LoVo (cell line): Measurements from ENCODE around the gene FCN3.

Experiments
- DNase-seq: peaks from one replicate; pipeline ENCODE4 v3.0.0-alpha.2; 2016; ENCODE audit warnings: low spot score

Gene FCN3

GRCh38 chr1:27380224-27380623 is 5.6 kb upstream of the FCN3 start:
- no peak for DNase-seq

GRCh38 chr1:27379564-27380122 is 5.0 kb upstream of the FCN3 start:
- no peak for DNase-seq

- no peak for DNase-seq
Observed at GRCh38 chr1:27377760-27378495, 3.3 kb upstream of the FCN3 start.

GRCh38 chr1:27372808-27373690 is 1.6 kb downstream of the FCN3 start:
- no peak for DNase-seq

- DNase-seq: no peak
Observed at GRCh38 chr1:27372022-27372807, 2.4 kb downstream of the FCN3 start.

GRCh38 chr1:27368869-27369582 is 5.6 kb downstream of the FCN3 start:
- DNase-seq: no peak

- DNase-seq: no peak
Observed at GRCh38 chr1:27367160-27367650, 7.4 kb downstream of the FCN3 start.

GRCh38 chr1:27366411-27367159 is 8.0 kb downstream of the FCN3 start, which contains the start of gene MAP3K6:
Gene MAP3K6, minus strand, starts transcription at chr1:27366961. Its CDS starts 364 bp downstream, at chr1:27366597.
- DNase-seq: peak; percentile 82

GRCh38 chr1:27366113-27366410 is 8.6 kb downstream of the FCN3 start:
- DNase-seq: peak; percentile 60

GRCh38 chr1:27365372-27366112 is 9.1 kb downstream of the FCN3 start:
- DNase-seq: peak; percentile 87

- DNase-seq: no peak
Observed at GRCh38 chr1:27364696-27365371, 9.8 kb downstream of the FCN3 start.

GRCh38 chr1:27363766-27364695 is 10.6 kb downstream of the FCN3 start:
- DNase-seq: no peak

- no peak for DNase-seq
Observed at GRCh38 chr1:27361553-27361952, 13.1 kb downstream of the FCN3 start.

GRCh38 chr1:27361044-27361402 is 13.6 kb downstream of the FCN3 start:
- DNase-seq: no peak

GRCh38 chr1:27360159-27361043 is 14.2 kb downstream of the FCN3 start:
- DNase-seq: no peak

GRCh38 chr1:27359822-27360158 is 14.8 kb downstream of the FCN3 start:
- DNase-seq: no peak

GRCh38 chr1:27358928-27359313 is 15.7 kb downstream of the FCN3 start:
- DNase-seq: no peak
